Measurements from ENCODE around the gene CCDC192. TPM values are rescaled to one million over a fixed set of nuclear protein-coding genes. Genes with fewer than 3 reads are reported as not detected.

Gene CCDC192
- polyA plus RNA-seq (2012; ENCODE audit: low read depth, missing spikeins): 1.2 TPM

DNA sequence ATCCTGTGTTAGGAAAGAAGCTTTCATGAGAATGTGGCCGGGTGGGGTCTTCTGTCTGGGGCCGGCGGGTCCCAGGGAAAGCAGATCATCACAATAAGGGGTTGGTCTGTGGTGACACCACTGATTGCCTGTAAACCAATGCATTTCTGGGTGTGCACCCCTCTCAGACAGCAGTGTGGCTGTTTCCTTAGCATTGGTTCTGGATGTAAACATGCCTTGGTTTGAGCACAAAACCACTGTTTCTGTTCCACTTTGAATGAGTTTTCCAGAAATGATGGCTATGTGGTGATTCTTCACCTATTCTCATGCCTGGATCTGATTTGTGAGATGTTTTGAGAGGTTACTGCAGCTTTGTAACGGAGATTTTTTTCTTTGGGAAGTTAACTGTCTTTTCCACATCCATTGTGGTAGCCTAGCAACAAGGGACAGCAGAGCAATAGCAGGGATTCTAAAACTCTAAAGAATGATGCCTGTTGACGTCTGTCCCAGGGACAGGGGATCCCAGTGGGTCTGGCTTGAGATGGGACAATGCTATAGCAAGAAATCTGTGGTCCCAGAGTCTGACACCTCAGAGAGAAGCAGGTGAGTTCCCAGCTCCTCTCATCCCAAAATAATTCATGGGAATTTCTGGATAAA lies at the start of gene CCDC192:
Gene CCDC192 (plus strand): TSS at position 466 of the 636 bp plus-strand sequence. CDS start 55 bp downstream, at position 521.
- DNase-seq (ENCODE audit: insufficient read length, low spot score) (no peak), FAIRE-seq (no peak)
- TF ChIP-seq TAF1 (IDR thresholded peaks at IDR 0.05; ENCODE audit: low read depth, low read length) (no peak), POLR2A (IDR thresholded peaks at IDR 0.05; ENCODE audit: low read depth, low read length) (no peak), SPI1 (IDR thresholded peaks at IDR 0.05; ENCODE audit: low read depth, low read length) (no peak), PAX5 (IDR thresholded peaks at IDR 0.05; ENCODE audit: insufficient read depth, low read length, severe bottlenecking) (no peak), POU2F2 (IDR thresholded peaks at IDR 0.05; ENCODE audit: low read depth, low read length) (no peak), POLR2AphosphoS5 (IDR thresholded peaks at IDR 0.05; ENCODE audit: low read depth, low read length) (no peak)

DNA sequence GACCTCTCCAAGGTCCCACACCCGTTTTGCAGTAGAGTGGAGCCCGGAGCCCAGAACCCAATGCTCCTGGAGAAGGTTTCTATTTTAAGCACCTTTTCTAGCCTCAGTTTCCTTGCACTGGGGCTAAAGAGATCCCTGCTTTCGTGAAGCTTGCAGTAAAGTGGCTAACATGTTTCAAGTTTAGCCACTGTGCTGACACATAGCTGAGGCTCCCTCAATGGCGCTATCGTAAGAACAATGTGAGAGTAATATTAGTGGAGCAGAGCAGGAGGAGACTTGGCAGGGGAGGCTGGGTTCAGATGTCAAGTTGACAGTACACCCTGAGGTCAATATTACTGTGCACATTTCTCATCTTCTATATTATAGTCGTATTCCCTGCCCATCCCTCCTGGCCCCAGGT lies 46.4 kb upstream of the CCDC192 start:
- TF ChIP-seq POU2F2 (IDR thresholded peaks at IDR 0.05; ENCODE audit: low read depth, low read length): no peak
- TF ChIP-seq POLR2AphosphoS5 (IDR thresholded peaks at IDR 0.05; ENCODE audit: low read depth, low read length): no peak
- no peak for TF ChIP-seq PAX5 (IDR thresholded peaks at IDR 0.05; ENCODE audit: insufficient read depth, low read length, severe bottlenecking)
- TF ChIP-seq TAF1 (IDR thresholded peaks at IDR 0.05; ENCODE audit: low read depth, low read length): no peak
- no peak for TF ChIP-seq SPI1 (IDR thresholded peaks at IDR 0.05; ENCODE audit: low read depth, low read length)
- no peak for TF ChIP-seq POLR2A (IDR thresholded peaks at IDR 0.05; ENCODE audit: low read depth, low read length)
- FAIRE-seq (no peak), DNase-seq (ENCODE audit: insufficient read length, low spot score) (no peak)

DNA sequence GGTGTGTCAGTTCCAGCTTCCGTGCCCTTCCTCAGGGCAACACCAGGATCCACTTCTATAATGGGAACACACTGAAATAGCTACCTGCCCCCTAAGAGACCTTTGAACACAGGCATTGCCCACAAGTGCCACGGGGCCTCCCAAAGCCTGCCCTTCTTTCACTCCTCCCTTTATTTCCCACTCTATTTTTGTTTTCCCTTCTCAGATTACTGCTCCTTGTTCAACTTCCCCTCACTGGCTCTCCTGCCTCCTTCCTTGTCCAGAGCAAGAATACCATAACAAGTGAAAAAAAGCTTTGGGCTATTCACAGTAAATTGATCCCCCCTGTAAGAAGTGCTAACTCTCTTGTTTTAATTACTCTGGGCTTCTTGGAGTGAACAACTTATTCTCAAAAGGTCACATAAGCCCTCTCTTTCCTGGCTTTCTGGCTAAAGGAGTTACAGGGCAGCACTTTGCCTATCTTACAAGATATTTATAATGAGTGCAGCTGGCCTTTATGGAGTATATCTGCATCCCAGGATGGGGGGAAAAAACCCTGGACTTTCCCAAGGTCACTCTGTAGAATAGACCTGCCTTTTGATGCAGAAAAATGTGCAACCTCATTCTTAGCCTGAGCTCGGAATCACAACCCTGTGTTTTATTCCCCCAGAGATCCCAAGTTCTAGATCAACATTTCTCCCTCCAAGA lies 43.0 kb upstream of the CCDC192 start:
- DNase-seq (ENCODE audit: insufficient read length, low spot score) (no peak), FAIRE-seq (no peak)
- TF ChIP-seq SPI1 (IDR thresholded peaks at IDR 0.05; ENCODE audit: low read depth, low read length): no peak
- no peak for TF ChIP-seq PAX5 (IDR thresholded peaks at IDR 0.05; ENCODE audit: insufficient read depth, low read length, severe bottlenecking)
- TF ChIP-seq POLR2A (IDR thresholded peaks at IDR 0.05; ENCODE audit: low read depth, low read length): no peak
- no peak for TF ChIP-seq POU2F2 (IDR thresholded peaks at IDR 0.05; ENCODE audit: low read depth, low read length)
- no peak for TF ChIP-seq TAF1 (IDR thresholded peaks at IDR 0.05; ENCODE audit: low read depth, low read length)
- no peak for TF ChIP-seq POLR2AphosphoS5 (IDR thresholded peaks at IDR 0.05; ENCODE audit: low read depth, low read length)

GRCh38 chr5:127664093-127664492 lies 39.1 kb upstream of the CCDC192 start:
- no peak for FAIRE-seq

GRCh38 chr5:127665641-127666040 lies 37.5 kb upstream of the CCDC192 start:
- TF ChIP-seq POLR2A (IDR thresholded peaks at IDR 0.05; ENCODE audit: low read depth, low read length) (no peak), TAF1 (IDR thresholded peaks at IDR 0.05; ENCODE audit: low read depth, low read length) (no peak), PAX5 (IDR thresholded peaks at IDR 0.05; ENCODE audit: insufficient read depth, low read length, severe bottlenecking) (no peak), POU2F2 (IDR thresholded peaks at IDR 0.05; ENCODE audit: low read depth, low read length) (no peak), SPI1 (IDR thresholded peaks at IDR 0.05; ENCODE audit: low read depth, low read length) (no peak), POLR2AphosphoS5 (IDR thresholded peaks at IDR 0.05; ENCODE audit: low read depth, low read length) (no peak)
- FAIRE-seq: no peak
- DNase-seq (ENCODE audit: insufficient read length, low spot score): no peak

More at GRCh38 chr5:127664093-127664492, 39.1 kb upstream of the CCDC192 start:
- DNase-seq (ENCODE audit: insufficient read length, low spot score): no peak
- TF ChIP-seq TAF1 (IDR thresholded peaks at IDR 0.05; ENCODE audit: low read depth, low read length) (no peak), POU2F2 (IDR thresholded peaks at IDR 0.05; ENCODE audit: low read depth, low read length) (no peak), PAX5 (IDR thresholded peaks at IDR 0.05; ENCODE audit: insufficient read depth, low read length, severe bottlenecking) (no peak), SPI1 (IDR thresholded peaks at IDR 0.05; ENCODE audit: low read depth, low read length) (no peak), POLR2A (IDR thresholded peaks at IDR 0.05; ENCODE audit: low read depth, low read length) (no peak), POLR2AphosphoS5 (IDR thresholded peaks at IDR 0.05; ENCODE audit: low read depth, low read length) (no peak)

DNA sequence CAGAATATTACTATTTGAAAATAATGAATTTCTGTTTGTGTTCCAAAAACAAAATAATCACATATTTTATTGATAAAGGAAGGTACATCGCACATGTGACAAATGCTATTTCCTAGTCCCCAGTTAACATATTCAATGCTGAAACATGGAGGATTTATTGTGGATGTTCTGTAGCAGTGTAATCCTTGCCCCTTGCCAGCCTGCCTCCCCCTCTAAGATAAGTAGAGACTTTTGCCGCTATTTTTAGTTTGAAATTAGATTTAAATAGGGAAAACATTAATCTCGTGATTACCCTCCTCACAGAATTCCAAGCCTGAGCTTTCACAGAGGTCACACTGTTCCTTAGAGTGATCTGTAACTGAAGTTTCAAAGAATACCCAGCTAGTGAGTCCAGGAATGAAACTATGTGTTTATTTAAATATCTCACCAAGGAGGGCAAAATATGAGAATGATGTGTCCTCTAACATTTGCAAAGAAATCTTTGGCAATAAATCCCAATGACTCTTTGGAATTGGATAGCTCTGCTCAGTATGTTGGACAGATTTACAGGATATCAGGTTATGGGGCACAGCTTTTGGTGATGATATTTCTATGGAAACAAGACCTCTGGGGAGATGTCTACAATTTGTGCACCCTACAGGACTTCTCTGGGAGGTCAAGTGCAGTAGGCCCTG lies 37.0 kb upstream of the CCDC192 start:
- TF ChIP-seq PAX5 (IDR thresholded peaks at IDR 0.05; ENCODE audit: insufficient read depth, low read length, severe bottlenecking): no peak
- TF ChIP-seq POLR2AphosphoS5 (IDR thresholded peaks at IDR 0.05; ENCODE audit: low read depth, low read length): no peak
- no peak for TF ChIP-seq POLR2A (IDR thresholded peaks at IDR 0.05; ENCODE audit: low read depth, low read length)
- no peak for TF ChIP-seq POU2F2 (IDR thresholded peaks at IDR 0.05; ENCODE audit: low read depth, low read length)
- no peak for TF ChIP-seq SPI1 (IDR thresholded peaks at IDR 0.05; ENCODE audit: low read depth, low read length)
- TF ChIP-seq TAF1 (IDR thresholded peaks at IDR 0.05; ENCODE audit: low read depth, low read length): no peak
- FAIRE-seq: no peak
- no peak for DNase-seq (ENCODE audit: insufficient read length, low spot score)

DNA sequence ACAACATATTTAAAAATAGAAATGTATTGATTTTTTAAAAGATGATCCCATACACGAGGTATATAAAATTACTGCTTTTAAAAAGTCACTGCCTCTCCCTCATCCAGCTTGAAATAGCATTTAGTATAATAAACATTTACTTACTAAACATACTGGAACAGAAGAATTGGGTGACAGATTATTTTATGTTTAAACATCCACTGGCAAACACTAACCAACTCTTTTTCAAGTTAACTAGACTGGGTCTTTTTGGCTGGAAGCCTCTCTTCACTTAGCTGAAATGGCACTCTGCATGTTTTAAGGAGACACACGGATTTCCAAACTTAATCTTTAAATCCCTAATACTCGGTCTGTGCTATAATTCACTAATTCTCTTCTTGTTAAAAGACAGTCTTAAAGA lies 35.3 kb upstream of the CCDC192 start:
- DNase-seq (ENCODE audit: insufficient read length, low spot score) (no peak), FAIRE-seq (no peak)
- TF ChIP-seq POLR2AphosphoS5 (IDR thresholded peaks at IDR 0.05; ENCODE audit: low read depth, low read length) (no peak), SPI1 (IDR thresholded peaks at IDR 0.05; ENCODE audit: low read depth, low read length) (no peak), POU2F2 (IDR thresholded peaks at IDR 0.05; ENCODE audit: low read depth, low read length) (no peak), POLR2A (IDR thresholded peaks at IDR 0.05; ENCODE audit: low read depth, low read length) (no peak), TAF1 (IDR thresholded peaks at IDR 0.05; ENCODE audit: low read depth, low read length) (no peak), PAX5 (IDR thresholded peaks at IDR 0.05; ENCODE audit: insufficient read depth, low read length, severe bottlenecking) (no peak)

GRCh38 chr5:127671218-127671617 lies 32.0 kb upstream of the CCDC192 start:
- no peak for TF ChIP-seq PAX5 (IDR thresholded peaks at IDR 0.05; ENCODE audit: insufficient read depth, low read length, severe bottlenecking)
- no peak for TF ChIP-seq POLR2A (IDR thresholded peaks at IDR 0.05; ENCODE audit: low read depth, low read length)
- no peak for TF ChIP-seq POLR2AphosphoS5 (IDR thresholded peaks at IDR 0.05; ENCODE audit: low read depth, low read length)
- no peak for TF ChIP-seq POU2F2 (IDR thresholded peaks at IDR 0.05; ENCODE audit: low read depth, low read length)
- no peak for TF ChIP-seq SPI1 (IDR thresholded peaks at IDR 0.05; ENCODE audit: low read depth, low read length)
- TF ChIP-seq TAF1 (IDR thresholded peaks at IDR 0.05; ENCODE audit: low read depth, low read length): no peak
- FAIRE-seq: no peak

More at GRCh38 chr5:127671218-127671617, 32.0 kb upstream of the CCDC192 start:
- no peak for DNase-seq (ENCODE audit: insufficient read length, low spot score)
